HL-60 (cell line): ENCODE data around the gene DCUN1D3.

Experiments used
- DNase-seq, 2 experiments: peaks; one replicate each; pipeline ENCODE4 v3.0.0-alpha.2; 2010 to 2020; ENCODE audit warnings: low read depth in 1 of 2, low spot score in 1 of 2
- H3K27ac ChIP-seq: fragments of 250-450 bp; sonication (Bioruptor Pico); replicated peaks from 2 replicates; pipeline ENCODE4 v1.5.1; 2020; ENCODE audit warnings: mild to moderate bottlenecking, moderate library complexity
- H3K27me3 ChIP-seq: fragments of 250-450 bp; sonication (Bioruptor Pico); 2 replicates; pipeline ENCODE4 v1.5.1; 2021; ENCODE audit warnings: mild to moderate bottlenecking, moderate library complexity; ENCODE audit not compliant: insufficient read depth, poor library complexity, severe bottlenecking
- H3K4me3 ChIP-seq: replicated peaks from 2 replicates; pipeline ENCODE4 v1.5.1; 2011; ENCODE audit warnings: mild to moderate bottlenecking, control low read depth, low read length; ENCODE audit not compliant: insufficient read depth
- GABPA ChIP-seq: IDR thresholded peaks from 2 replicates; pipeline ENCODE4 v1.6.1; 2012; ENCODE audit warnings: low read depth
- POLR2AphosphoS5 ChIP-seq: IDR thresholded peaks from 2 replicates; pipeline ENCODE4 v1.6.1; 2012; ENCODE audit warnings: low read depth
- SPI1 ChIP-seq: IDR thresholded peaks from 2 replicates; pipeline ENCODE4 v1.6.1; 2012; ENCODE audit warnings: low read depth, mild to moderate bottlenecking, borderline replicate concordance
- TF ChIP-seq, protein P1 (sequence below): IDR thresholded peaks from one replicate; pipeline ENCODE4 v1.5.1; 2011; ENCODE audit warnings: low read length, control low read depth, inconsistent platforms; ENCODE audit not compliant: insufficient read depth
- TF ChIP-seq, protein P2 (sequence below): IDR thresholded peaks from 2 replicates; pipeline ENCODE4 v1.6.1; 2012; ENCODE audit warnings: low read depth; ENCODE audit not compliant: insufficient replicate concordance

The DCUN1D3 gene

GRCh38 chr16:20859229-20859628, 40.9 kb downstream of the DCUN1D3 start:
- Histone ChIP-seq H3K27ac (no peak overlapping the region), H3K27me3 (no peaks in the 10 kb centered on the region), H3K4me3 (no peak overlapping the region)
- no peak for TF ChIP-seq GABPA
- TF ChIP-seq SPI1, result no peak
- TF ChIP-seq, protein P1, sequence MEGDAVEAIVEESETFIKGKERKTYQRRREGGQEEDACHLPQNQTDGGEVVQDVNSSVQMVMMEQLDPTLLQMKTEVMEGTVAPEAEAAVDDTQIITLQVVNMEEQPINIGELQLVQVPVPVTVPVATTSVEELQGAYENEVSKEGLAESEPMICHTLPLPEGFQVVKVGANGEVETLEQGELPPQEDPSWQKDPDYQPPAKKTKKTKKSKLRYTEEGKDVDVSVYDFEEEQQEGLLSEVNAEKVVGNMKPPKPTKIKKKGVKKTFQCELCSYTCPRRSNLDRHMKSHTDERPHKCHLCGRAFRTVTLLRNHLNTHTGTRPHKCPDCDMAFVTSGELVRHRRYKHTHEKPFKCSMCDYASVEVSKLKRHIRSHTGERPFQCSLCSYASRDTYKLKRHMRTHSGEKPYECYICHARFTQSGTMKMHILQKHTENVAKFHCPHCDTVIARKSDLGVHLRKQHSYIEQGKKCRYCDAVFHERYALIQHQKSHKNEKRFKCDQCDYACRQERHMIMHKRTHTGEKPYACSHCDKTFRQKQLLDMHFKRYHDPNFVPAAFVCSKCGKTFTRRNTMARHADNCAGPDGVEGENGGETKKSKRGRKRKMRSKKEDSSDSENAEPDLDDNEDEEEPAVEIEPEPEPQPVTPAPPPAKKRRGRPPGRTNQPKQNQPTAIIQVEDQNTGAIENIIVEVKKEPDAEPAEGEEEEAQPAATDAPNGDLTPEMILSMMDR, result no peak
- TF ChIP-seq, protein P2, sequence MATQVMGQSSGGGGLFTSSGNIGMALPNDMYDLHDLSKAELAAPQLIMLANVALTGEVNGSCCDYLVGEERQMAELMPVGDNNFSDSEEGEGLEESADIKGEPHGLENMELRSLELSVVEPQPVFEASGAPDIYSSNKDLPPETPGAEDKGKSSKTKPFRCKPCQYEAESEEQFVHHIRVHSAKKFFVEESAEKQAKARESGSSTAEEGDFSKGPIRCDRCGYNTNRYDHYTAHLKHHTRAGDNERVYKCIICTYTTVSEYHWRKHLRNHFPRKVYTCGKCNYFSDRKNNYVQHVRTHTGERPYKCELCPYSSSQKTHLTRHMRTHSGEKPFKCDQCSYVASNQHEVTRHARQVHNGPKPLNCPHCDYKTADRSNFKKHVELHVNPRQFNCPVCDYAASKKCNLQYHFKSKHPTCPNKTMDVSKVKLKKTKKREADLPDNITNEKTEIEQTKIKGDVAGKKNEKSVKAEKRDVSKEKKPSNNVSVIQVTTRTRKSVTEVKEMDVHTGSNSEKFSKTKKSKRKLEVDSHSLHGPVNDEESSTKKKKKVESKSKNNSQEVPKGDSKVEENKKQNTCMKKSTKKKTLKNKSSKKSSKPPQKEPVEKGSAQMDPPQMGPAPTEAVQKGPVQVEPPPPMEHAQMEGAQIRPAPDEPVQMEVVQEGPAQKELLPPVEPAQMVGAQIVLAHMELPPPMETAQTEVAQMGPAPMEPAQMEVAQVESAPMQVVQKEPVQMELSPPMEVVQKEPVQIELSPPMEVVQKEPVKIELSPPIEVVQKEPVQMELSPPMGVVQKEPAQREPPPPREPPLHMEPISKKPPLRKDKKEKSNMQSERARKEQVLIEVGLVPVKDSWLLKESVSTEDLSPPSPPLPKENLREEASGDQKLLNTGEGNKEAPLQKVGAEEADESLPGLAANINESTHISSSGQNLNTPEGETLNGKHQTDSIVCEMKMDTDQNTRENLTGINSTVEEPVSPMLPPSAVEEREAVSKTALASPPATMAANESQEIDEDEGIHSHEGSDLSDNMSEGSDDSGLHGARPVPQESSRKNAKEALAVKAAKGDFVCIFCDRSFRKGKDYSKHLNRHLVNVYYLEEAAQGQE, result no peak
- TF ChIP-seq POLR2AphosphoS5, result no peak
- no peak for DNase-seq

DNA sequence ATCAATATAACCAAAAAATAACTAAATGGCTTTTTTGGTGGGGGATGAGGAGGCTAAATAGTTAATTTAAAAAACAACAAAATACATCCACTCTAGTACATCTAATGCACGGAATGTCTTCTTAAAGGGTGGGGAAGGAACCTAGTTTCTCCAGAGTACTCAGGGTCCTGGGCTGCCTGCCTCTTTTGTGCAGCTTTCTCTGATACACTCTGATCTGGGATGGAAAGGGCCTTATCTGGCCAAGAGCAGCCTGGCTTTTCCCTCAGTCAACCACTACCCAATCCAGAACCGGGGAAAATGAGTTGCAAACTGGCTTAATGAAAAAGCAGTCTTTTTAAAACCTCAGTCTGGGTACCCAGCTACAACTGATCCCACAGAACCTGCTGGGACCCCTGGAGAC, 42.9 kb downstream of the DCUN1D3 start:
- DNase-seq, result no peak
- no peaks in the 10 kb centered on the region for H3K27me3 ChIP-seq
- no peak overlapping the region for H3K27ac ChIP-seq
- TF ChIP-seq SPI1, result no peak
- TF ChIP-seq POLR2AphosphoS5, result no peak
- no peak for TF ChIP-seq GABPA
- TF ChIP-seq, protein P1, result no peak
- TF ChIP-seq, protein P2, result no peak
- no peak overlapping the region for H3K4me3 ChIP-seq

DNA sequence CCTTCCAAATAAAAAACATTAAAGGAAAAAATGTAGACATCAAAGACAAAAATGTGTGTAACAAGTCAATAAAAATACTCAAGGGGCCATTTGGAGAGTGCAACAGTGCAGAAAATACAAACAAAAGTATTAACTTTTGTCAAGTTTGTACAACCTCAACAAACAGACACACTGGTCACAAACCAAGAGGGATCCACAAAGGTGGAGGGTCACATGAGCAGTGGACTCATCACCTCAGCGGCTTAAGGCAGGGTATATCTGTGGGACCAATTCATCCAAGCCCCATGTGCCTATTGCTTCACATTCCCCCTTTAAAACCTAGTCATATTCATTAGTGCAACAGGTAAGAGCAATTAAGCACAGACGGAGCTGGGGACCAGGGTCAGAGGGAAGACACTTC, 45.2 kb downstream of the DCUN1D3 start:
- DNase-seq, result no peak
- Histone ChIP-seq H3K27ac (no peak overlapping the region), H3K27me3 (no peaks in the 10 kb centered on the region), H3K4me3 (no peak overlapping the region)
- no peak for TF ChIP-seq SPI1
- no peak for TF ChIP-seq POLR2AphosphoS5

DNA sequence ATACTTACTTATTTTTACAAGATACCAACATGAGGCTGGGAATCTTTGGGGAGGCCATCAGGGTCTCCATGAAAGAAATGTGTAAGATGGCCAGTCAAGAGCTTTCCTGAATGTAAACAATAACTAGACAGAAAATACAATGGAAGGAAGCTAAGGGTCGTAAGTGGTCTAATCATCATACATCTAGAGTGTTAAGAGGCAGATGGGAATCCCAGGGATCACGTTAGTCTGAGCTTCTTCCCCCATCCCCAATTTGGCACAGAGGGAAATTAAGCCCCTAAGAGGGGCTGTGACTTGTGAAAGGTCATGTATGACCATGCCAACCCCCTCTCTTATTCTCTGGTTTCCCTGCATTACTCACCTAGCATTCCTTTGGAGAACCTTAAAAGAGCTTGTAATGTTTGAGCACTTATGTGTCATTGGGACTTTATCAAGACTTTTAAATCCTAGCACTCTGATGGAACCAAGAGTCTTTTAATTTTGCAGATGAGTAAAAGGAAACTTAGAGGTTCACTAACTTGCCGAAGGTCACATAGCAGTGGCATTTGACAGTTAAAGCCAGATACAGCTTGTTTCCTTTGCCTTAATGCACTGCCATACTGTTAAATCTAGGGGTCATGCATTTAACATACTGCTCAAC, 46.1 kb downstream of the DCUN1D3 start:
- no peak overlapping the region for H3K4me3 ChIP-seq
- no peaks in the 10 kb centered on the region for H3K27me3 ChIP-seq
- no peak for DNase-seq
- H3K27ac ChIP-seq, result no peak overlapping the region
- TF ChIP-seq POLR2AphosphoS5 (no peak), GABPA (no peak), SPI1 (no peak)
- TF ChIP-seq, protein P1, result no peak
- TF ChIP-seq, protein P2, result no peak
